ENCODE results near the gene OR2T10. TPM values are rescaled to one million over a fixed set of nuclear protein-coding genes. Genes with fewer than 3 reads are reported as not detected.
"Not testable (repeated sequence)": the region's sequence is repeated elsewhere in the genome, so short reads cannot be mapped to it uniquely, and the experiment has no call there.

The OR2T10 gene
- total RNA-seq, result not detected

- Mint-ChIP-seq H3K27me3 (ENCODE audit: low read depth) (no peaks in the 10 kb centered on the region), H3K9me3 (ENCODE audit: insufficient read depth) (no peaks in the 10 kb centered on the region), H3K4me3 (no peak within 1 kb of the TSS), H3K27ac (no peak within 1 kb of the TSS), H3K4me1 (ENCODE audit: low read depth) (peaks cover 9% of the 10 kb centered on the region), H3K36me3 (ENCODE audit: low read depth) (no peaks in the 10 kb centered on the region)
- ChIA-PET CTCF (no interaction called here), POLR2A (no interaction called here)
- ATAC-seq (no peak), DNase-seq (no peak)
Measured at GRCh38 chr1:248597589-248597988, at the start of gene OR2T10. Gene OR2T10 (minus strand): TSS chr1:248597700. CDS start chr1:248593768, 3,932 bp downstream.

- H3K9me3 Mint-ChIP-seq (ENCODE audit: insufficient read depth); H3K36me3 Mint-ChIP-seq (ENCODE audit: low read depth); CTCF ChIA-PET; H3K27me3 Mint-ChIP-seq (ENCODE audit: low read depth); ATAC-seq; DNase-seq; H3K4me1 Mint-ChIP-seq (ENCODE audit: low read depth); H3K4me3 Mint-ChIP-seq; H3K27ac Mint-ChIP-seq; POLR2A ChIA-PET: not testable (repeated sequence)
Measured at GRCh38 chr1:248645178-248645577, 47.7 kb upstream of the OR2T10 start, which contains the start of gene OR2T35. Gene OR2T35 (minus strand): TSS chr1:248645278. CDS start chr1:248639258, 6,020 bp downstream.

GRCh38 chr1:248642971-248643651 is 45.6 kb upstream of the OR2T10 start:
- POLR2A ChIA-PET; DNase-seq; H3K4me3 Mint-ChIP-seq; H3K4me1 Mint-ChIP-seq (ENCODE audit: low read depth); H3K27me3 Mint-ChIP-seq (ENCODE audit: low read depth); CTCF ChIA-PET; H3K9me3 Mint-ChIP-seq (ENCODE audit: insufficient read depth); ATAC-seq; H3K36me3 Mint-ChIP-seq (ENCODE audit: low read depth); H3K27ac Mint-ChIP-seq: not testable (repeated sequence)

GRCh38 chr1:248641583-248641982 is 44.1 kb upstream of the OR2T10 start:
- POLR2A ChIA-PET; ATAC-seq; H3K4me3 Mint-ChIP-seq; H3K27ac Mint-ChIP-seq; DNase-seq; CTCF ChIA-PET; H3K4me1 Mint-ChIP-seq (ENCODE audit: low read depth); H3K36me3 Mint-ChIP-seq (ENCODE audit: low read depth); H3K9me3 Mint-ChIP-seq (ENCODE audit: insufficient read depth); H3K27me3 Mint-ChIP-seq (ENCODE audit: low read depth): not testable (repeated sequence)

GRCh38 chr1:248640906-248641305 is 43.4 kb upstream of the OR2T10 start:
- POLR2A ChIA-PET, CTCF ChIA-PET, H3K4me3 Mint-ChIP-seq: not testable (repeated sequence)

GRCh38 chr1:248639652-248640051 is 42.2 kb upstream of the OR2T10 start:
- H3K27me3 Mint-ChIP-seq (ENCODE audit: low read depth); H3K36me3 Mint-ChIP-seq (ENCODE audit: low read depth); DNase-seq; CTCF ChIA-PET; ATAC-seq; H3K9me3 Mint-ChIP-seq (ENCODE audit: insufficient read depth); H3K27ac Mint-ChIP-seq; H3K4me1 Mint-ChIP-seq (ENCODE audit: low read depth); POLR2A ChIA-PET; H3K4me3 Mint-ChIP-seq: not testable (repeated sequence)

More at GRCh38 chr1:248640906-248641305, 43.4 kb upstream of the OR2T10 start:
- DNase-seq; ATAC-seq; H3K9me3 Mint-ChIP-seq (ENCODE audit: insufficient read depth); H3K27me3 Mint-ChIP-seq (ENCODE audit: low read depth); H3K27ac Mint-ChIP-seq; H3K4me1 Mint-ChIP-seq (ENCODE audit: low read depth); H3K36me3 Mint-ChIP-seq (ENCODE audit: low read depth): not testable (repeated sequence)

GRCh38 chr1:248636612-248637011 is 39.1 kb upstream of the OR2T10 start:
- DNase-seq; H3K27ac Mint-ChIP-seq; H3K9me3 Mint-ChIP-seq (ENCODE audit: insufficient read depth); H3K4me1 Mint-ChIP-seq (ENCODE audit: low read depth); H3K27me3 Mint-ChIP-seq (ENCODE audit: low read depth); POLR2A ChIA-PET; H3K4me3 Mint-ChIP-seq; CTCF ChIA-PET; H3K36me3 Mint-ChIP-seq (ENCODE audit: low read depth); ATAC-seq: not testable (repeated sequence)

GRCh38 chr1:248634991-248635390 is 37.5 kb upstream of the OR2T10 start, which contains the start of gene OR2T11:
Gene OR2T11 (minus strand): TSS chr1:248635091. CDS start chr1:248627128, 7,963 bp downstream.
- H3K9me3 Mint-ChIP-seq (ENCODE audit: insufficient read depth); H3K4me3 Mint-ChIP-seq; H3K27me3 Mint-ChIP-seq (ENCODE audit: low read depth); H3K36me3 Mint-ChIP-seq (ENCODE audit: low read depth); CTCF ChIA-PET; H3K4me1 Mint-ChIP-seq (ENCODE audit: low read depth); ATAC-seq; H3K27ac Mint-ChIP-seq; POLR2A ChIA-PET; DNase-seq: not testable (repeated sequence)

GRCh38 chr1:248631354-248632008 is 34.0 kb upstream of the OR2T10 start:
- ChIA-PET CTCF (no interaction called here), POLR2A (no interaction called here)
- H3K27ac Mint-ChIP-seq, result no peak overlapping the region
- DNase-seq (no peak), ATAC-seq (no peak)
- H3K27me3 Mint-ChIP-seq (ENCODE audit: low read depth), result peaks cover 2% of the 10 kb centered on the region
- H3K4me3 Mint-ChIP-seq, result no peak overlapping the region
- H3K4me1 Mint-ChIP-seq (ENCODE audit: low read depth), result no peaks in the 10 kb centered on the region
- H3K9me3 Mint-ChIP-seq (ENCODE audit: insufficient read depth), result no peaks in the 10 kb centered on the region
- no peaks in the 10 kb centered on the region for H3K36me3 Mint-ChIP-seq (ENCODE audit: low read depth)

- H3K36me3 Mint-ChIP-seq (ENCODE audit: low read depth), result no peaks in the 10 kb centered on the region
- H3K9me3 Mint-ChIP-seq (ENCODE audit: insufficient read depth), result no peaks in the 10 kb centered on the region
- POLR2A ChIA-PET, result no interaction called here
- H3K4me3 Mint-ChIP-seq, result no peak overlapping the region
- ATAC-seq (no peak), DNase-seq (no peak)
- H3K27me3 Mint-ChIP-seq (ENCODE audit: low read depth), result peaks cover 2% of the 10 kb centered on the region
- CTCF ChIA-PET, result no interaction called here
- H3K27ac Mint-ChIP-seq, result no peak overlapping the region
- H3K4me1 Mint-ChIP-seq (ENCODE audit: low read depth), result no peaks in the 10 kb centered on the region
Measured at GRCh38 chr1:248630551-248630950, 33.1 kb upstream of the OR2T10 start.

- H3K27me3 Mint-ChIP-seq (ENCODE audit: low read depth), result peaks cover 2% of the 10 kb centered on the region
- no peak overlapping the region for H3K4me3 Mint-ChIP-seq
- no peaks in the 10 kb centered on the region for H3K36me3 Mint-ChIP-seq (ENCODE audit: low read depth)
- ChIA-PET POLR2A (no interaction called here), CTCF (no interaction called here)
- ATAC-seq, result no peak
- H3K27ac Mint-ChIP-seq, result no peak overlapping the region
- H3K4me1 Mint-ChIP-seq (ENCODE audit: low read depth), result no peaks in the 10 kb centered on the region
- H3K9me3 Mint-ChIP-seq (ENCODE audit: insufficient read depth), result no peaks in the 10 kb centered on the region
- DNase-seq, result no peak
Measured at GRCh38 chr1:248627971-248628844, 30.7 kb upstream of the OR2T10 start.

GRCh38 chr1:248625971-248626370 is 28.5 kb upstream of the OR2T10 start:
- POLR2A ChIA-PET, result no interaction called here
- Mint-ChIP-seq H3K4me3 (no peak overlapping the region), H3K27ac (no peak overlapping the region), H3K9me3 (ENCODE audit: insufficient read depth) (no peaks in the 10 kb centered on the region), H3K36me3 (ENCODE audit: low read depth) (no peaks in the 10 kb centered on the region), H3K4me1 (ENCODE audit: low read depth) (no peaks in the 10 kb centered on the region), H3K27me3 (ENCODE audit: low read depth) (peaks cover 5% of the 10 kb centered on the region)
- no peak for ATAC-seq
- CTCF ChIA-PET, result interaction anchor here (4.8 kb wide), 1 partner anchor 179 kb away, joined by 34 read pairs; no protein-coding TSS in a partner anchor
- no peak for DNase-seq

Data from activated CD8-positive, alpha-beta T cell treated with anti-CD3 and anti-CD28 coated beads, Interleukin-2, amount 10 ng/mL, durations not matched to agents 7 days and 5 days (primary cell).